Sigmoid colon (tissue), 4 donors: ENCODE results near the gene CCDC102A.

Experiments used
- CTCF ChIP-seq, 4 experiments: fragments of 450-650 bp in 3 of 4; fragments of 200-600 bp in 1 of 4; IDR thresholded peaks; one replicate each; pipeline ENCODE4 v1.5.1; 2016 to 2019; ENCODE audit warnings: antibody characterized with exemption in 4 of 4, mild to moderate bottlenecking in 3 of 4, moderate library complexity in 2 of 4
- EP300 ChIP-seq, 4 donors: sonication (generic); formaldehyde crosslinking; IDR thresholded peaks; one replicate each; pipeline ENCODE4 v1.6.1; 2017; ENCODE audit warnings: antibody characterized with exemption in 4 of 4
- POLR2A ChIP-seq, 2 donors: fragments of 450-650 bp; IDR thresholded peaks; one replicate each; pipeline ENCODE4 v1.6.1; 2016; ENCODE audit warnings: antibody characterized with exemption in 2 of 2, mild to moderate bottlenecking in 2 of 2, moderate library complexity in 2 of 2
- POLR2AphosphoS5 ChIP-seq, 4 donors: sonication (generic); formaldehyde crosslinking; IDR thresholded peaks; one replicate each; pipeline ENCODE4 v1.6.1; 2017; ENCODE audit warnings: antibody characterized with exemption in 4 of 4

GRCh38 chr16:57562669-57563486, 26.5 kb upstream of the CCDC102A start:
- TF ChIP-seq EP300 (IDR thresholded peaks at IDR 0.05) (no peak), POLR2A (IDR thresholded peaks at IDR 0.05) (no peak), CTCF (IDR thresholded peaks at IDR 0.05) (no peak), POLR2AphosphoS5 (IDR thresholded peaks at IDR 0.05) (no peak)
